Thoracic aorta (tissue), 2 donors: ENCODE results near the gene MAP1LC3B. TPM values are rescaled to one million over a fixed set of nuclear protein-coding genes. Genes with fewer than 3 reads are reported as not detected.
A peak's percentile ranks its signal among the peaks of the same experiment; 100 is the strongest.

Experiments used
- ATAC-seq: fragments of 150-250 bp; one replicate; pipeline ENCODE4 v1.8.0; 2017; ENCODE audit warnings: low read depth; ENCODE audit not compliant: insufficient number of reproducible peaks, low FRiP score
- DNase-seq: peaks from one replicate; pipeline ENCODE4 v3.0.0-alpha.2; 2020; ENCODE audit warnings: low spot score
- H3K27ac ChIP-seq, 2 donors: fragments of 200-600 bp; sonication (generic); 1 replicate in 1 of 2; 2 replicates in 1 of 2; pipeline ENCODE4 v1.5.1; 2016; ENCODE audit warnings: mild to moderate bottlenecking in 2 of 2, moderate library complexity in 2 of 2
- H3K27me3 ChIP-seq: fragments of 200-600 bp; sonication (generic); replicated peaks from 2 replicates; pipeline ENCODE4 v1.6.0; 2016; ENCODE audit warnings: mild to moderate bottlenecking; ENCODE audit not compliant: insufficient read depth
- H3K36me3 ChIP-seq: fragments of 200-600 bp; sonication (generic); one replicate; pipeline ENCODE4 v1.5.1; 2016
- H3K4me1 ChIP-seq, 2 donors: fragments of 200-600 bp; sonication (generic); 1 replicate in 1 of 2; 2 replicates in 1 of 2; pipeline versions ENCODE4 v1.5.1 to v1.6.0; 2016; ENCODE audit warnings: low read depth in 2 of 2, mild to moderate bottlenecking in 1 of 2; ENCODE audit not compliant: control insufficient read depth in 1 of 2
- H3K4me3 ChIP-seq: fragments of 200-600 bp; sonication (generic); 2 replicates; pipeline ENCODE4 v1.5.1; 2016; ENCODE audit warnings: mild to moderate bottlenecking
- H3K9me3 ChIP-seq: fragments of 200-600 bp; sonication (generic); 2 replicates; pipeline ENCODE4 v1.5.1; 2016
- total RNA-seq, 2 donors: library from RNA; depleted of rRNA; stranded (reverse); fragments of >200 nt; gene quantifications; one replicate each; pipeline versions ENCODE4 v1.1.0 to v1.2.3, GENCODE V29; 2016
- TF ChIP-seq, protein P1 (sequence below): fragments of 200-600 bp; sonication (generic); IDR thresholded peaks from one replicate; pipeline ENCODE4 v1.5.1; 2019; ENCODE audit warnings: antibody characterized with exemption

MAP1LC3B gene
- total RNA-seq, 2 donors from 2014 or later, result 65.4 to 80.4 TPM

DNA sequence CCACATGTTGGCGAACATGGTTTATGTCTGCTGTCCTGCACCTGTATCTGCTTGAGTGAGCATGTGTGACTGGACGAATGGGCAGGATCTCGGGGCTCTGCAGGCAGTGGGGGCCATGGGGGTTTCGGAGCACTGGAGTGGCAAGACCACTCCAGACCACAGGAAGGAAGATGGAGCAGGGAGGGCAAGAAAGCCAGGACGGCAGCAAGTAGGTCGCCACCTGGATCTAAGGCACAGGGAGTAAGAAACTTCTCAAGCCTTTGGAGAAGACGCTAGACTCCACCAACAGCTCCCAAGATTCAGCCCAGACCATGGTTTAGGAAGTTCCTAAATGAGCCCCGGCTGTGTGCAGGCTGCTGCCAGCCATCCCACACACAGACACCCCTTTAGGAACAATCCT, 42.1 kb upstream of the MAP1LC3B start:
- TF ChIP-seq, protein P1, sequence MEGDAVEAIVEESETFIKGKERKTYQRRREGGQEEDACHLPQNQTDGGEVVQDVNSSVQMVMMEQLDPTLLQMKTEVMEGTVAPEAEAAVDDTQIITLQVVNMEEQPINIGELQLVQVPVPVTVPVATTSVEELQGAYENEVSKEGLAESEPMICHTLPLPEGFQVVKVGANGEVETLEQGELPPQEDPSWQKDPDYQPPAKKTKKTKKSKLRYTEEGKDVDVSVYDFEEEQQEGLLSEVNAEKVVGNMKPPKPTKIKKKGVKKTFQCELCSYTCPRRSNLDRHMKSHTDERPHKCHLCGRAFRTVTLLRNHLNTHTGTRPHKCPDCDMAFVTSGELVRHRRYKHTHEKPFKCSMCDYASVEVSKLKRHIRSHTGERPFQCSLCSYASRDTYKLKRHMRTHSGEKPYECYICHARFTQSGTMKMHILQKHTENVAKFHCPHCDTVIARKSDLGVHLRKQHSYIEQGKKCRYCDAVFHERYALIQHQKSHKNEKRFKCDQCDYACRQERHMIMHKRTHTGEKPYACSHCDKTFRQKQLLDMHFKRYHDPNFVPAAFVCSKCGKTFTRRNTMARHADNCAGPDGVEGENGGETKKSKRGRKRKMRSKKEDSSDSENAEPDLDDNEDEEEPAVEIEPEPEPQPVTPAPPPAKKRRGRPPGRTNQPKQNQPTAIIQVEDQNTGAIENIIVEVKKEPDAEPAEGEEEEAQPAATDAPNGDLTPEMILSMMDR, result no peak
- Histone ChIP-seq H3K4me1 (peaks cover 4 to 18% of the 10 kb centered on the region in 2 donors), H3K36me3 (peaks cover 22% of the 10 kb centered on the region), H3K27ac (no peak overlapping the region), H3K9me3 (no peaks in the 10 kb centered on the region), H3K27me3 (no peaks in the 10 kb centered on the region), H3K4me3 (no peak overlapping the region)
- ATAC-seq (no peak), DNase-seq (no peak)

DNA sequence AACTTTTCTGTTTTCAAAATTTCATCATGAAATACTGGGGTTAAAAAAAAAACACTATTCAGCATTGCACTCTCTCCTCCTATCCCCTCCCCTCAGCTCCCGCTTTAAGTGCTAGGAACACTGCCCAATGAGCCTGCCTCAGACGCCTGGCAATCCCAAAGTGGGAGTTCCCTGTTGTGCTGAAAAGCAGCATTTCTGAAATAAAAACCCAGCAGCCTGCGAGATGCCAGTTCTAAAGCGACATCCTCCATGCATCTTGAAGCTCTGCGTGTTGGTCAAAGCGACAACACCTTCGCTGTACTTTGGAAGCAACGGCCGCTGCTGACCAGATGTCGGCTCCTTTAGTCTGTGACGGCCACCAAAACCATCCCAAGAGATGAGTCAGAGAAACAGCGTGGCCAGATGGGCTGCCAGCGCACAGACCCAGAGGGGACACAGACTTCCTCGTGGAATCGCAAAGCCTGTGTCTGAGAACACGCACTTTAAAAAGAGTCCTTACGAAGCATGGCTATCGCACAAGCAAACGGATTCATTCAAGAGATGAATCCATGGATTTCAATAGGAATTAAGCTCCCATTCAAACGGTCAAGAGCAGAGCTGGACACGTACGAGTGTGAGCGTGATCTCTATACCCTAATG, 41.3 kb upstream of the MAP1LC3B start:
- peaks cover 18% of the 10 kb centered on the region for H3K36me3 ChIP-seq
- no peaks in the 10 kb centered on the region for H3K9me3 ChIP-seq
- no peak overlapping the region for H3K27ac ChIP-seq
- DNase-seq (no peak), ATAC-seq (no peak)
- TF ChIP-seq, protein P1, result no peak
- peaks cover 4 to 18% of the 10 kb centered on the region in 2 donors for H3K4me1 ChIP-seq
- H3K27me3 ChIP-seq, result no peaks in the 10 kb centered on the region
- peak overlapping the region; percentile 49 for H3K4me3 ChIP-seq

DNA sequence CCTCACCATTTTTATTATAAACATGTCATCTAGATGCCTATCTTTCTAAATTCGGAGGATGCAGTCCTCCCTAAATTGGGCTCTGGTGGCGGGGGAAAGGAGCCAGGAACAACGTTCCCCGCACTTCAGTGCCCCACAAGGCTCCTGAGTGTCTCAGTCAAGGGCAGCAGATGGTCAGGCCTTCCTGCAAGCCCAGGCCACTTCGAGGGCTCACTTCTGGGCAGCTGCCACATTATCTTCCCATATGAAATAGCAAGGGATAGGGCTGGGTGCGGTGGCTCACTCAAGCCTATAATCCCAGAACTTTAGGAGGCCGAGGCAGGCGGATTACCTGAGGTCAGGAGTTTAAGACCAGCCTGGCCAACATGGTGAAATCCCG, 40.8 kb upstream of the MAP1LC3B start:
- peaks cover 13% of the 10 kb centered on the region for H3K36me3 ChIP-seq
- H3K27me3 ChIP-seq, result no peaks in the 10 kb centered on the region
- ATAC-seq, result no peak
- TF ChIP-seq, protein P1, result no peak
- H3K27ac ChIP-seq, result no peak overlapping the region
- no peaks in the 10 kb centered on the region for H3K9me3 ChIP-seq
- peaks cover 4 to 18% of the 10 kb centered on the region in 2 donors for H3K4me1 ChIP-seq
- no peak for DNase-seq
- H3K4me3 ChIP-seq, result peak overlapping the region; percentile 49

DNA sequence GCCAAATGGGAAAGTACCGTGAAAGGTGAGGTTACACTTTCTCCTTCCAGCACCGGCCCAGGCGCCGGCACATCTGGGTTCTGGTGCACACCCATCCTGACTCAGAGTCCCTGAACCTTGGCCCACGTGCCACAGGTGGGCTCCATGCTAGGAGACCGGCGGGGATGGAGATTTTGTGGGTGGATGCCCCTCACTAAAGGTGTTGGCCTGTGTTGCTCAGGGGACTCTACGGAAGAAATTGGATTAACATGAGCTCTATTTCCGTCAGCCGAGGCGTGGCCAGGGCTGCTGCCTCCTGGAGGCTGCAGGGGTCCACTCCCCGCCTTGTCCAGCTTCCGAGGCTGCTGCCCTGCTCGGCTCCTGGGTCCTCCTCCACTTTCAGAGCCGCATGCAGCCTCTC, 39.3 kb upstream of the MAP1LC3B start:
- TF ChIP-seq, protein P1, result no peak
- Histone ChIP-seq H3K27ac (no peak overlapping the region), H3K4me1 (peaks cover 4 to 18% of the 10 kb centered on the region in 2 donors), H3K4me3 (no peak overlapping the region), H3K36me3 (peaks cover 4% of the 10 kb centered on the region), H3K9me3 (no peaks in the 10 kb centered on the region), H3K27me3 (no peaks in the 10 kb centered on the region)
- ATAC-seq, result no peak
- DNase-seq, result no peak

DNA sequence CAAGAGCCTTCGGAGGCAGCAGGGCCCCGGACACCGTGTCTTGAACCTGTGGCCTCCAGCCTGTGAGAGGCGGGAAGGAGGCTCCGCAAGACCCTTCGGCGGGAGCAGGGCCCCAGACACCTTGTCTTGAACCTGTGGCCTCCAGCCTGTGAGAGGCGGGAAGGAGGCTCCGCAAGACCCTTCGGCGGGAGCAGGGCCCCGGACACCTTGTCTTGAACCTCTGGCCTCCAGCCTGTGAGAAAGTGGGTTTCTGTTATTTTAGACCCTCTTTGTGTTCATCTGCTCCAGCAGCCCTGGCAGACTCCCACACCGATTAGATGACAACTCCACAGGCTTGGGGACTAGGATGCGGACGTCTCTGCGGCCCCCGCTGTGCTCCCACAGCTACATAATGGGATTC, 38.5 kb upstream of the MAP1LC3B start:
- peaks cover 12% of the 10 kb centered on the region for H3K36me3 ChIP-seq
- no peak for ATAC-seq
- TF ChIP-seq, protein P1, result no peak
- no peak overlapping the region for H3K4me3 ChIP-seq
- no peak for DNase-seq
- peaks cover 4 to 18% of the 10 kb centered on the region in 2 donors for H3K4me1 ChIP-seq
- H3K27me3 ChIP-seq, result no peaks in the 10 kb centered on the region
- no peak overlapping the region for H3K27ac ChIP-seq
- H3K9me3 ChIP-seq, result no peaks in the 10 kb centered on the region
